K562 (cell line): ENCODE measurements around the gene ANK2. TPM values are rescaled to one million over a fixed set of nuclear protein-coding genes. Genes with fewer than 3 reads are reported as not detected.

Experiments used
- ATF4 ChIP-seq: fragments of 450-650 bp; formaldehyde crosslinking; IDR thresholded peaks from 2 replicates; pipeline ENCODE4 v1.4.0; 2022; ENCODE audit warnings: mild to moderate bottlenecking, moderate library complexity
- CREB3 ChIP-seq: fragments of 450-650 bp; conservative IDR thresholded peaks from 2 replicates; pipeline ENCODE4 v1.6.1; 2016; ENCODE audit warnings: missing genetic modification characterization, low read depth, mild to moderate bottlenecking, missing compliant biosample characterization, moderate library complexity
- CTCF ChIP-seq, 3 experiments: IDR thresholded peaks in 2 of 3; conservative IDR thresholded peaks in 1 of 3; 2 replicates each; pipeline ENCODE4 v1.5.1; 2011 to 2012; ENCODE audit warnings: low read length in 3 of 3, mild to moderate bottlenecking in 3 of 3, control low read depth in 2 of 3, improper control_type of control experiment in 1 of 3, inconsistent platforms in 1 of 3, low read depth in 1 of 3, mixed read lengths in 1 of 3, moderate library complexity in 1 of 3; ENCODE audit not compliant: insufficient read depth in 2 of 3
- DEAF1 ChIP-seq: fragments of 450-650 bp; formaldehyde crosslinking; IDR thresholded peaks from 2 replicates; pipeline ENCODE4 v1.4.0; 2020; ENCODE audit warnings: mild to moderate bottlenecking, moderate library complexity
- EP400 ChIP-seq: fragments of 450-650 bp; IDR thresholded peaks from 2 replicates; pipeline ENCODE4 v1.6.1; 2017; ENCODE audit warnings: antibody characterized with exemption, mild to moderate bottlenecking, moderate library complexity
- KAT7 ChIP-seq: sonication (generic); formaldehyde crosslinking; IDR thresholded peaks from 2 replicates; pipeline ENCODE4 v1.8.0; 2022; ENCODE audit warnings: missing genetic modification reagents, mild to moderate bottlenecking, borderline replicate concordance
- XRCC5 ChIP-seq: fragments of 200-400 bp; formaldehyde crosslinking; IDR thresholded peaks from 2 replicates; pipeline ENCODE4 v1.6.1; 2017; ENCODE audit warnings: low read depth, mild to moderate bottlenecking, low read length
- ZFX ChIP-seq: sonication (generic); formaldehyde crosslinking; IDR thresholded peaks from 2 replicates; pipeline ENCODE4 v1.8.0; 2022; ENCODE audit warnings: mild to moderate bottlenecking, missing genetic modification reagents, moderate library complexity
- ZNF175 ChIP-seq: fragments of 200-800 bp; sonication (Bioruptor generic); IDR thresholded peaks from 2 replicates; pipeline ENCODE4 v1.6.1; 2016; ENCODE audit warnings: low read depth, mild to moderate bottlenecking, missing genetic modification characterization, missing compliant biosample characterization
- polyA plus RNA-seq, 8 experiments: library from polyadenylated mRNA; depleted of rRNA in 4 of 8; stranded (reverse) in 5 of 8; unstranded in 3 of 8; fragments of >200 nt; fragmentation: Nextera tagmentation in 2 of 8; fragmentation: Illumina TruSeq in 1 of 8; extraction: Ambion mirVana in 2 of 8; extraction: Trizol in 1 of 8; gene quantifications; 2 replicates each; pipeline versions ENCODE4 v1.2.1 to v1.2.3, GENCODE V29; 2011 to 2014; ENCODE audit warnings: inconsistent platforms in 1 of 8, missing spikeins in 1 of 8
- total RNA-seq, 7 experiments: library from RNA; depleted of rRNA in 6 of 7; stranded (reverse); fragments of >200 nt in 6 of 7; fragmentation: Illumina TruSeq in 2 of 7; extraction: Trizol in 2 of 7; gene quantifications; 2 replicates each; pipeline versions ENCODE4 v1.2.1 to v1.2.3, GENCODE V29; 2011 to 2021; ENCODE audit warnings: low replicate concordance in 1 of 7

ANK2 gene
- total and polyA plus RNA-seq, 9 of the 15 experiments (the other 6 are each of a cell fraction or from before 2014, with no cell fraction given) = 0.07 to 0.24 TPM; not detected in 7

- no peak for TF ChIP-seq KAT7 (CRISPR knock-in tag)
- TF ChIP-seq ATF4 (CRISPR knock-in tag) = no peak
- no peak for TF ChIP-seq CTCF (IDR thresholded peaks at IDR 0.05 in 2 of 3, conservative IDR thresholded peaks at IDR 0.05 in 1 of 3; ENCODE audit: insufficient read depth in 2 of 3, low read depth in 1 of 3, low read length in 3 of 3)
- no peak for TF ChIP-seq CREB3 (tag)
- no peak for TF ChIP-seq ZFX (CRISPR knock-in tag)
- no peak for TF ChIP-seq EP400
- no peak for TF ChIP-seq XRCC5
- TF ChIP-seq ZNF175 (CRISPR knock-in tag) = no peak
- no peak for TF ChIP-seq DEAF1 (CRISPR knock-in tag)
Measured at GRCh38 chr4:113327494-113327893, 278.0 kb downstream of the ANK2 start (continued).
